Prostate gland (tissue), 2 donors: Measurements from ENCODE around the gene USP1. TPM values are rescaled to one million over a fixed set of nuclear protein-coding genes. Genes with fewer than 3 reads are reported as not detected.

Source experiments
- DNase-seq: peaks from one replicate; pipeline ENCODE4 v3.0.0-alpha.2; 2019; ENCODE audit warnings: low spot score
- H3K27ac ChIP-seq, 2 donors: fragments of 200-600 bp; sonication (generic); 2 replicates each; pipeline ENCODE4 v1.5.1; 2017 to 2019
- H3K27me3 ChIP-seq: fragments of 200-600 bp; sonication (generic); replicated peaks from 2 replicates; pipeline ENCODE4 v1.5.1; 2019; ENCODE audit not compliant: insufficient read depth
- H3K36me3 ChIP-seq, 2 donors: fragments of 200-600 bp; sonication (generic); 1 replicate in 1 of 2; 2 replicates in 1 of 2; pipeline versions ENCODE4 v1.5.1 to v1.8.1; 2017 to 2019
- H3K4me1 ChIP-seq: fragments of 200-600 bp; sonication (generic); replicated peaks from 2 replicates; pipeline ENCODE4 v1.5.1; 2019
- H3K4me3 ChIP-seq, 2 donors: fragments of 200-600 bp; sonication (generic); 2 replicates each; pipeline ENCODE4 v1.5.1; 2017 to 2019
- H3K9me3 ChIP-seq: fragments of 200-600 bp; sonication (generic); 2 replicates; pipeline ENCODE4 v1.5.1; 2017
- CTCF ChIP-seq, 4 experiments: fragments of 200-600 bp in 2 of 4; fragments of 450-650 bp in 2 of 4; sonication (generic) in 2 of 4; IDR thresholded peaks; 1 replicate in 3 of 4; 2 replicates in 1 of 4; pipeline ENCODE4 v1.5.1; 2016 to 2019; ENCODE audit warnings: antibody characterized with exemption in 4 of 4, mild to moderate bottlenecking in 2 of 4, moderate library complexity in 2 of 4
- POLR2A ChIP-seq: fragments of 450-650 bp; IDR thresholded peaks from one replicate; pipeline ENCODE4 v1.6.1; 2016; ENCODE audit warnings: antibody characterized with exemption, mild to moderate bottlenecking
- POLR2AphosphoS5 ChIP-seq: sonication (generic); formaldehyde crosslinking; IDR thresholded peaks from one replicate; pipeline ENCODE4 v1.6.1; 2017; ENCODE audit warnings: antibody characterized with exemption
- WGBS: methylation state at CpG from one replicate; pipeline ENCODE4 v1.1.5; 2018; 5-methylcytosine and 5-hydroxymethylcytosine counted together
- intact Hi-C: fragments of 100-400 bp; cut with DNase I; formaldehyde crosslinking; loops from one replicate; pipeline ENCODE4 v1.14.2; 2022
- total RNA-seq, 2 donors: library from RNA; depleted of rRNA; stranded (reverse); fragments of >200 nt; gene quantifications; one replicate each; pipeline ENCODE4 v1.1.0, GENCODE V29; 2016

Gene USP1
- total RNA-seq, 2 donors from 2014 or later: 26.8 to 30.1 TPM

- no peaks in the 10 kb centered on the region for H3K9me3 ChIP-seq
- no peak for DNase-seq
- 83% methylated on average over 5 of the region's 5 CpGs for WGBS
- no peak for TF ChIP-seq POLR2A
- no peak for TF ChIP-seq CTCF (IDR thresholded peaks at IDR 0.05)
- TF ChIP-seq POLR2AphosphoS5: no peak
- H3K27ac ChIP-seq: no peak overlapping the region
- H3K4me3 ChIP-seq: no peak overlapping the region
- intact Hi-C loops: no loop called here
- no peaks in the 10 kb centered on the region for H3K27me3 ChIP-seq
- H3K4me1 ChIP-seq: no peaks in the 10 kb centered on the region
- no peaks in the 10 kb centered on the region for H3K36me3 ChIP-seq
Measured at GRCh38 chr1:62425041-62425440, 11.8 kb upstream of the USP1 start.

GRCh38 chr1:62426237-62426636 lies 10.6 kb upstream of the USP1 start:
- intact Hi-C loops: no loop called here
- Histone ChIP-seq H3K27me3 (no peaks in the 10 kb centered on the region), H3K9me3 (no peaks in the 10 kb centered on the region), H3K4me1 (no peaks in the 10 kb centered on the region), H3K36me3 (no peaks in the 10 kb centered on the region), H3K4me3 (no peak overlapping the region), H3K27ac (no peak overlapping the region)
- WGBS: 29% methylated on average over 3 of the region's 3 CpGs
- TF ChIP-seq POLR2AphosphoS5: no peak
- DNase-seq: no peak

DNA sequence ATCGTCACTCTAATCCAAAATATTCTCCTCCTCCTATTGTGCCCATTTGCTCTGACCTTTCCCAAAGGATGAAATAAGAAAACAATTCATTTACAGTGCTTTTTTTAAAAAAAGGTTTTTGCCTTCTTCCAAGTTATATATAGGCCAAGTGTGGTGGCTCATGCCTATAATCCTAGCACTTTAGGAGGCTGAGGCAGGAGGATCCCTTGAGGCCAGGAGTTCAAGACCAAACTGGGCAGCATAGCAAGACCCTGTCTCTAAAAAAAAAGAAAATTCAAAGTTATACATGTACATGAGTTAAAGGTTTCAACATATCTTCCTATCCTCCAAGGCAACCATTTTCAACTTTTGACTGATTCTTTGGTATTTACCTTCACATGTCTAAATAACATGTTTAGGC lies 10.1 kb upstream of the USP1 start:
- H3K27ac ChIP-seq: no peak overlapping the region
- DNase-seq: no peak
- H3K27me3 ChIP-seq: no peaks in the 10 kb centered on the region
- H3K4me3 ChIP-seq: no peak overlapping the region
- no peaks in the 10 kb centered on the region for H3K36me3 ChIP-seq
- 84% methylated on average over 1 of the region's 1 CpG for WGBS
- intact Hi-C loops: no loop called here
- H3K9me3 ChIP-seq: no peaks in the 10 kb centered on the region
- TF ChIP-seq POLR2A (no peak), POLR2AphosphoS5 (no peak), CTCF (IDR thresholded peaks at IDR 0.05) (no peak)
- no peaks in the 10 kb centered on the region for H3K4me1 ChIP-seq

- H3K4me1 ChIP-seq: no peaks in the 10 kb centered on the region
- no peak overlapping the region for H3K4me3 ChIP-seq
- H3K27ac ChIP-seq: no peak overlapping the region
- 78% methylated on average over 4 of the region's 4 CpGs for WGBS
- H3K36me3 ChIP-seq: no peaks in the 10 kb centered on the region
- intact Hi-C loops: no loop called here
- no peak for TF ChIP-seq POLR2AphosphoS5
- TF ChIP-seq POLR2A: no peak
- H3K9me3 ChIP-seq: no peaks in the 10 kb centered on the region
- DNase-seq: no peak
- H3K27me3 ChIP-seq: no peaks in the 10 kb centered on the region
Measured at GRCh38 chr1:62428351-62428750, 8.5 kb upstream of the USP1 start.

DNA sequence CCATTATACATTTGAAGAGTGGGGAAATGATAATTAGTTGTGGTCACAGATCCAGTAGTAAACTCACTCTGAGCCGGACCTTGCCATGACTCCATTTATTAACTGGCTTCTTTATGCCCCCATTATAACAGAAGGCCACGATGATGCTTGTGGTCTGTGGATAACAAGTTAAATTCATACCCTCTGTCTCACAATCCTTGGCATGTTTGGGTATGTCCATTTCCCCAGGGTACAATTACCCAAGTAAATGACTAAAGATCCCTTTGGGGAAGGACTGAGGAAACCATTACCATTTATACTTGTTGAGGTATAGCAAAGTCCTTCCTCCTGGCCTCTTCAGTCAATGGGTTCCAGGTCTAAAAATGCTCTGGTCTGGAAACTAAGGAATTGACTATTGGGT lies 7.3 kb upstream of the USP1 start:
- H3K9me3 ChIP-seq: no peaks in the 10 kb centered on the region
- WGBS: 94% methylated on average over 2 of the region's 2 CpGs
- intact Hi-C loops: no loop called here

More for the DNA sequence above, 7.3 kb upstream of the USP1 start:
- TF ChIP-seq POLR2A (no peak), POLR2AphosphoS5 (no peak), CTCF (IDR thresholded peaks at IDR 0.05) (no peak)
- Histone ChIP-seq H3K27me3 (no peaks in the 10 kb centered on the region), H3K4me1 (no peaks in the 10 kb centered on the region), H3K27ac (no peak overlapping the region), H3K4me3 (no peak overlapping the region), H3K36me3 (no peaks in the 10 kb centered on the region)
- no peak for DNase-seq
